GM10266 (cell line): Measurements from ENCODE around the gene PHKG1.
A peak's percentile ranks its signal among the peaks of the same experiment; 100 is the strongest.
"Not testable (repeated sequence)": the region's sequence is repeated elsewhere in the genome, so short reads cannot be mapped to it uniquely, and the experiment has no call there.

Source experiments
- DNase-seq: peaks from one replicate; pipeline ENCODE4 v3.0.0; 2012; ENCODE audit errors: extremely low spot score
- TF ChIP-seq, protein P1 (sequence below): IDR thresholded peaks from 2 replicates; pipeline ENCODE4 v1.5.1; 2012; ENCODE audit warnings: mild to moderate bottlenecking, low read depth; ENCODE audit not compliant: control insufficient read depth, insufficient read depth; ENCODE audit errors: missing control alignments

Gene PHKG1

DNA sequence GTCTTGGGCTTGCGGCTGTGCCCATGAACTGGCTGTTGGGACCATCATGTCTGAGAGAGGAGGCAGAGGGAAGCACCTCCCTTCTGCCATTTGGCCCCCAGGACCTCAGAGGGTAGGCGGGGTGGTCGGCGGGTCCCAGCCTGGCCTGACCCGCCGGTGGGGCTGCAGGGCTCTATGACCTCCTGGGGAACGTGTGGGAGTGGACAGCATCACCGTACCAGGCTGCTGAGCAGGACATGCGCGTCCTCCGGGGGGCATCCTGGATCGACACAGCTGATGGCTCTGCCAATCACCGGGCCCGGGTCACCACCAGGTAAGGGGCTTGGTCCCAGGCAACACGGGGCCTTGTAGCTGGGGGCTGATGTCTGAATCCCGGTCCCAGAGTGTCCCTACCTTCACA, 14.6 kb downstream of the PHKG1 start:
- TF ChIP-seq, protein P1, sequence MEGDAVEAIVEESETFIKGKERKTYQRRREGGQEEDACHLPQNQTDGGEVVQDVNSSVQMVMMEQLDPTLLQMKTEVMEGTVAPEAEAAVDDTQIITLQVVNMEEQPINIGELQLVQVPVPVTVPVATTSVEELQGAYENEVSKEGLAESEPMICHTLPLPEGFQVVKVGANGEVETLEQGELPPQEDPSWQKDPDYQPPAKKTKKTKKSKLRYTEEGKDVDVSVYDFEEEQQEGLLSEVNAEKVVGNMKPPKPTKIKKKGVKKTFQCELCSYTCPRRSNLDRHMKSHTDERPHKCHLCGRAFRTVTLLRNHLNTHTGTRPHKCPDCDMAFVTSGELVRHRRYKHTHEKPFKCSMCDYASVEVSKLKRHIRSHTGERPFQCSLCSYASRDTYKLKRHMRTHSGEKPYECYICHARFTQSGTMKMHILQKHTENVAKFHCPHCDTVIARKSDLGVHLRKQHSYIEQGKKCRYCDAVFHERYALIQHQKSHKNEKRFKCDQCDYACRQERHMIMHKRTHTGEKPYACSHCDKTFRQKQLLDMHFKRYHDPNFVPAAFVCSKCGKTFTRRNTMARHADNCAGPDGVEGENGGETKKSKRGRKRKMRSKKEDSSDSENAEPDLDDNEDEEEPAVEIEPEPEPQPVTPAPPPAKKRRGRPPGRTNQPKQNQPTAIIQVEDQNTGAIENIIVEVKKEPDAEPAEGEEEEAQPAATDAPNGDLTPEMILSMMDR: no peak
- DNase-seq: no peak

DNA sequence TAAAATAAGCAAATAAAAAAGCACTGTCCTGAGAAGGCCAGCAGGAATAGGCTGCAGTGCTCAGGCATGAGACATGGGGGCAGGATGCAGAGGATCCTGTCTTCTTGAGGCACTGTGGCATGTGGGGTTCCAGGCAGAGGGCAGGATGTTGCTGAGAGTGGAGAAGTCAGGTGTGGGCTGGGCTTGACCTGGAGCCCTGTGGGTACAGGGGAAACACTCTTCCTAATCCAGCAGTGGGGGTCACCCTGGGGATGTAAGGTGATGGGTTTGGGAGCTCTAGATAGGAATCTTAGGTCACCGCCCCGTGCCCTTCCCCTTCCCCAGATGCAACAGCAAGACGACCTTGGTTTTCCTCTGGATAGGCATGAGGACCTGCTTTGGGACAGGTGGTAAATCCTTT, 15.1 kb downstream of the PHKG1 start:
- TF ChIP-seq, protein P1: no peak
- no peak for DNase-seq

DNA sequence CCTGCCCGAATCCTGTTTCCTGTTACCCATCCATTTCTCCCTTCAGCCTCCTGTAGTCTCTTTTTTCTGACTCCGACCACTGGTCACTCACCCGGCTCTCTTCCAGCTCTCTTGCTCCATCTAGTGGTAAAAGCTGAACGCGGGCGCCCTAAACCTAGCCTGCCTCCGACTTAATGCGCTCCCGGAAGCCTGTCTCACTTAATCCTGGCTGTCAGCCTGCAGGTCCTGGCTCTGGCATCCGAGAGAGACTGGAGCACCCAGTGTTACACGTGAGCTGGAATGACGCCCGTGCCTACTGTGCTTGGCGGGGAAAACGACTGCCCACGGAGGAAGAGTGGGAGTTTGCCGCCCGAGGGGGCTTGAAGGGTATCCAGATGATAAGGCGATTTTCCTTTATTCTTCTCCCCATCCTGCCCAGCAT, 18.4 kb downstream of the PHKG1 start:
- TF ChIP-seq, protein P1: peak; percentile 86

DNA sequence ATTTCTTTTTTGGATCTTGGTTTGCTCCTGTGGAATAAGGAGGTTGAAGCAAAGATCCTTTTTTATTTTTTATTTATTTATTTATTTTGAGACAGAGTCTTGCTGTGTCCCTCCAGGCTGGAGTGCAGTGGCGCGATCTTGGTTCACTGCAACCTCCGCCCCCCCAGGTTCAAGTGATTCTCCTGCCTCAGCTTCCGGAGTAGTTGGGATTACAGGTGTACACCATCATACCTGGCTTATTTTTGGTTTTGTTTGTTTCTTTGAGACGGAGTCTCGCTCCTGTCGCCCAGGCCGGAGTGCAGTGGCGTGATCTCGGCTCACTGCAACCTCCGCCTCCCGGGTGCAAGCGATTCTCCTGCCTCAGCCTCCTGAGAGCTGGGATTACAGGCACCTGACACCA, 26.4 kb downstream of the PHKG1 start:
- not testable (repeated sequence) for DNase-seq

More for the DNA sequence above, 18.4 kb downstream of the PHKG1 start:
- peak; percentile 80 for DNase-seq

DNA sequence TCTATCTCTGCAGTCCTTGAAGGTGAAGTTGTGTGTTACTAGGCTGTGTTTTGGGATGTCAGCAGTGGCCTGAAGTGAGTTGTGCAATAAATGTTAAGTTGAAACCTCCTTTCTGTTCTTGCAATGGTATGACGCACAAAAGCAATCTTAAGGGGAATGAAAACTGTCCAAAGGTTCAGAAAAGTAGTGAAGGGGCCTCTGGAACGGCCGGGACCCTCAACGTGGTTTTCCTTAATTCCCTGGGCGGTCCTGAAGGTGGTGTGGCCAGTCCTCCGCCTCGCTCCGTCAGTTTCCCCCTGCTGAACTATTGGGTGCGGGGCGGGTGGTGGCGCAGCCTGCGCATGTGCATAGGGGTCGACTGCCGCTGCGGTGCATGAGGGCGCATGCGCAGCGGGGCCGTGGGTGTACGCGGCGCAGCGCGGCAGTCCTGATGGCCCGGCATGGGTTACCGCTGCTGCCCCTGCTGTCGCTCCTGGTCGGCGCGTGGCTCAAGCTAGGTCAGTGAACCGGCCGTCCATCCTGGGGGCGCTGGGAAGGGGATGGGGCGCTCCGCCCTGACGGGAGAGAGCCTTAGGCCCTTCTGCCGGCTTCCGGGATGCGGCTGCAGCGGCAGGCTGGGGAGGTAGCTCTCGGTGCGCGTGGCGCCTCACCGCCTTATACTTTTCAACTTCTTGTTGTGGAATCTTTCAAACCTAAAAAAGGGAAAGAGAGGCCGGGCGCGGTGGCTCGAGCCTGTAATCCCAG, 28.7 kb downstream of the PHKG1 start, which contains the start of gene SUMF2:
SUMF2 (plus strand) TSS at position 405 of the 744 bp plus-strand sequence; CDS start at position 431, 26 bp downstream.
- peak; percentile 95 for DNase-seq
- TF ChIP-seq, protein P1: peak; percentile 22

DNA sequence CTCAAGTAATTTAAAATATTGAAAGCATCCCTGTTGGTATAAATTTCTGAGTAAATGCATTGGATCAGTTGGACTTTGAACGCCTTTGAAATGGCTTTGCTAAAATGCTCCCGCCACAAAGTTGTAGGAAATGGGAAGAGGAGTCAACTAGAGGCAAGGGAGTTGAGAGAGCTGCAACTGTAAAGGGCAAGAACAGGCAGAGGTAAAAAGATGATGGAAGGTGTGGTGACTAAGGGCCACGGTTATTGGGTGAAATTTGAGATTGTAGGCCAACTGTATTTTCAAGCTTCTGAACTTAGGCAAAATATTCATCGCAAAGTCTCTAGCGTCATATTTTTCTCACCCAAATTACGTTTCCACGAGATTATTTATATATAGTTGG, 29.3 kb downstream of the PHKG1 start:
- TF ChIP-seq, protein P1: no peak
- DNase-seq: no peak

DNA sequence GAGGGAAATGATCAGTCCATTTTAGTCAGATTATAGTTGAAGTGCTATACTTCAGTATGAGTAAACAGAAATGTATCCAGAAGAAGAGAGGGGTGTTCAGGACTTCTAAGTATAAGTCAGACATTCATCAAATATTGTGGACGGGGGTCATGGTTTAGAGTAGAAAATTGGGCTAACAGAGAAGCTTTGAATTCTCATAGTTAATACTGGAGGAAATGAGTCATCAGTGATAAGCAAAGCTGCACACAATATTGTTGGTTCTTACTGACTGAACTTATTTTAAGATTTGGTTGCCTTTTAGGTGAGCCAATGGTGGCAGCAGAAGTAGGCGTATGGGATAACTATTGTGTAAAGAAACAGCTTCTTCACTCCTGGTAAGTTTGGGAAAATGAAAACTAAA, 30.4 kb downstream of the PHKG1 start:
- DNase-seq: no peak

More for the DNA sequence above, 30.4 kb downstream of the PHKG1 start:
- TF ChIP-seq, protein P1: no peak
